HepG2 (cell line): Measurements from ENCODE around the gene RAB15. TPM values are rescaled to one million over a fixed set of nuclear protein-coding genes. Genes with fewer than 3 reads are reported as not detected.

Source experiments
- ATF7-NPFF ChIP-seq: sonication (generic); formaldehyde crosslinking; IDR thresholded peaks from 2 replicates; pipeline ENCODE4 v1.8.1; 2023; ENCODE audit warnings: mild to moderate bottlenecking, low read depth, missing genetic modification reagents, moderate library complexity
- CBX1 ChIP-seq: IDR thresholded peaks from one replicate; pipeline ENCODE4 v1.6.1; 2016; ENCODE audit warnings: antibody characterized with exemption, low read depth
- CCAR2 ChIP-seq: fragments of 200-400 bp; formaldehyde crosslinking; optimal IDR thresholded peaks from 2 replicates; pipeline ENCODE3; 2018; ENCODE audit warnings: low read depth, mild to moderate bottlenecking, low read length, moderate library complexity
- CENPX ChIP-seq: sonication (generic); formaldehyde crosslinking; IDR thresholded peaks from 2 replicates; pipeline ENCODE4 v1.9.0; 2021; ENCODE audit warnings: mild to moderate bottlenecking, missing genetic modification reagents, moderate library complexity
- DMAP1 ChIP-seq: IDR thresholded peaks from 2 replicates; pipeline ENCODE4 v1.6.1; 2016
- LCORL ChIP-seq, 2 experiments: fragments of 450-650 bp in 1 of 2; sonication (generic) in 1 of 2; formaldehyde crosslinking in 1 of 2; IDR thresholded peaks; 2 replicates each; pipeline versions ENCODE4 v1.5.0 to v1.6.1; 2017 to 2020; ENCODE audit warnings: antibody characterized with exemption in 1 of 2, missing genetic modification reagents in 1 of 2
- NFKB2 ChIP-seq: sonication (generic); formaldehyde crosslinking; IDR thresholded peaks from 2 replicates; pipeline ENCODE4 v1.4.0; 2020; ENCODE audit warnings: missing genetic modification reagents, borderline replicate concordance
- NFYC ChIP-seq: IDR thresholded peaks from 2 replicates; pipeline ENCODE4 v1.6.1; 2016; ENCODE audit warnings: missing genetic modification reagents, missing compliant biosample characterization
- POGK ChIP-seq: sonication (generic); formaldehyde crosslinking; conservative IDR thresholded peaks from 2 replicates; pipeline ENCODE4 v1.8.0; 2022; ENCODE audit warnings: mild to moderate bottlenecking, moderate library complexity, missing genetic modification reagents
- SSRP1 ChIP-seq: IDR thresholded peaks from 2 replicates; pipeline ENCODE4 v1.6.1; 2016; ENCODE audit warnings: control low read depth
- TBX3 ChIP-seq: fragments of 450-650 bp; IDR thresholded peaks from 2 replicates; pipeline ENCODE4 v1.6.1; 2017; ENCODE audit warnings: antibody characterized with exemption, mild to moderate bottlenecking, inconsistent platforms, borderline replicate concordance
- ZBED4 ChIP-seq: sonication (generic); formaldehyde crosslinking; IDR thresholded peaks from 2 replicates; pipeline ENCODE4 v1.4.0; 2020; ENCODE audit warnings: missing genetic modification reagents, borderline replicate concordance
- ZBTB38 ChIP-seq: sonication (generic); formaldehyde crosslinking; IDR thresholded peaks from 2 replicates; pipeline ENCODE4 v1.5.1; 2020; ENCODE audit warnings: mild to moderate bottlenecking, missing genetic modification reagents
- ZKSCAN1 ChIP-seq: fragments of 150-350 bp; IDR thresholded peaks from 2 replicates; pipeline ENCODE4 v1.6.1; 2014; ENCODE audit warnings: low read length
- ZKSCAN5 ChIP-seq: sonication (generic); formaldehyde crosslinking; IDR thresholded peaks from 2 replicates; pipeline ENCODE4 v1.5.1; 2020; ENCODE audit warnings: mild to moderate bottlenecking, missing genetic modification reagents
- ZNF232 ChIP-seq: sonication (generic); formaldehyde crosslinking; IDR thresholded peaks from 2 replicates; pipeline ENCODE4 v1.4.0; 2020; ENCODE audit warnings: missing genetic modification reagents, borderline replicate concordance
- ZNF546 ChIP-seq: sonication (generic); formaldehyde crosslinking; conservative IDR thresholded peaks from 2 replicates; pipeline ENCODE4 v1.8.1; 2023; ENCODE audit warnings: mild to moderate bottlenecking, missing genetic modification reagents
- ZNF607 ChIP-seq: sonication (generic); formaldehyde crosslinking; IDR thresholded peaks from 2 replicates; pipeline ENCODE4 v1.5.1; 2020; ENCODE audit warnings: missing genetic modification reagents, mild to moderate bottlenecking, borderline replicate concordance
- ZNF777 ChIP-seq: sonication (generic); formaldehyde crosslinking; IDR thresholded peaks from 2 replicates; pipeline ENCODE4 v1.4.0; 2020; ENCODE audit warnings: missing genetic modification reagents
- polyA plus RNA-seq, 8 experiments: library from polyadenylated mRNA; depleted of rRNA in 3 of 8; stranded (reverse) in 7 of 8; unstranded in 1 of 8; fragments of >200 nt; fragmentation: Illumina TruSeq in 4 of 8; extraction: Trizol in 4 of 8; gene quantifications; 2 replicates each; pipeline versions ENCODE4 v1.2.1 to v1.2.3, GENCODE V29; 2011 to 2016; ENCODE audit warnings: low read depth in 4 of 8, missing spikeins in 1 of 8, mixed read lengths in 1 of 8; ENCODE audit not compliant: insufficient read depth in 1 of 8
- total RNA-seq, 5 experiments: library from RNA; depleted of rRNA; stranded (reverse); fragments of >200 nt; fragmentation: Illumina TruSeq; extraction: Trizol; gene quantifications; 2 replicates each; pipeline ENCODE4 v1.2.3, GENCODE V29; 2016; ENCODE audit warnings: low read depth in 1 of 5
- TF ChIP-seq, protein P1 (sequence below): sonication (generic); formaldehyde crosslinking; IDR thresholded peaks from 2 replicates; pipeline ENCODE4 v1.5.0; 2020; ENCODE audit warnings: mild to moderate bottlenecking, missing genetic modification reagents
- TF ChIP-seq, protein P2 (sequence below): sonication (generic); formaldehyde crosslinking; IDR thresholded peaks from 2 replicates; pipeline ENCODE4 v1.8.0; 2022; ENCODE audit warnings: mild to moderate bottlenecking, missing genetic modification reagents, moderate library complexity

Gene RAB15
- total and polyA plus RNA-seq, 2 of the 13 experiments (the other 11 are each of a cell fraction or from before 2014, with no cell fraction given) = 7.4 to 18.5 TPM

DNA sequence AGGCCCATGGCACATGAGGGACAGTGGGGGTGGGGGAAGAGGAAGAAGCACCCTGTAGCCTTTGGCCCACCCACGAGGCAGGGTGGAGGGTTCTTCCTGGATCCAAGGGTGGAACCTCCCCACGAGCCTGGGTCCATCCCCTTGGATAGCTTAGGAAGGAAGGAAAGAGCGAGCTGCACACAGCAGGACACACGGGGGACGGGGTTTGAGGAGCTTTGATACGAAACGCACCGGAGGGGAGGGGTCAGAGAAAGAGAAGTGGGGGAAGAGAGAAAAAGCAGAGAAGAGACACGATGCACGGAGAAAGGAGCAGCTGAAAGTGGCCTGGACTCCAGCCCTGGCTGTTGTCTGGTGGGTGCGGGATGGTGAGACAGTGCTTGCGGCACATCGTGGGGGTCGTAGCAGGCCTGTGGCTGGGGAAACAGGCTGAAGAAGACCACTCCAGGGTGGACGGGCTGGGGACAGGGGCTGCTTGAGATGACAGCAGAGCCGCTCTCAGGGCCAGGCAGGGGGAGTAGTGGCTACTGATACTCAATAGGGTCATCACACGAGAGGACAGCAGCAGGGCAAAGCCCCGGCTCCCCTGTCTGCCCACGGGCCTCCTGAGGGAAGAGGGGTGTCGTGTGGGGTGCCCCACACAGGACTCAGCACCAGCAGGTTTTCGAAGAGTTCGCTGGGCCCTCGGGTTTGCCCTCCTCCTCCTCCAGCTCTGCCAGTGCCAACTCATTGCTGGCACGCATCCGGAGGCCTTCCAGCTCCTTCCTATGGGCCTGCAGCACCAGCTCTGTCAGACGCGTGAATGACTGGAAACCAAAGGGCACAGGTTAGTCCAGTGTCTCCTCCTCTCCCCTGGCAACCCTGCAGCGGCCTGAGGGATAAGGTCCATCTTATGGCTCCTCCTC, 24.2 kb downstream of the RAB15 start (continued):
- TF ChIP-seq POGK (CRISPR knock-in tag) (no peak), ZBTB38 (CRISPR knock-in tag) (no peak; the same call in 1 of the 2 replicates), CCAR2 (no peak), ZNF546 (CRISPR knock-in tag) (no peak), ZKSCAN1 (no peak), CBX1 (no peak), TBX3 (no peak), ZNF607 (CRISPR knock-in tag) (no peak), NFKB2 (CRISPR knock-in tag) (no peak; the same call in 1 of the 2 replicates), ZBED4 (no peak), ATF7-NPFF (CRISPR knock-in tag) (no peak), CENPX (CRISPR knock-in tag) (no peak), ZKSCAN5 (CRISPR knock-in tag) (0 out of 2 replicates have a peak, but pooled peaks have one; percentile 52), SSRP1 (CRISPR knock-in tag) (no peak), DMAP1 (0 out of 2 replicates have a peak, but pooled peaks have one; percentile 54), ZNF777 (CRISPR knock-in tag) (no peak), LCORL (IDR thresholded peaks at IDR 0.05) (no peak), LCORL (CRISPR knock-in tag; IDR thresholded peaks at IDR 0.05) (no peak), NFYC (CRISPR knock-in tag) (no peak), ZNF232 (CRISPR knock-in tag) (no peak)
- TF ChIP-seq, protein P1, sequence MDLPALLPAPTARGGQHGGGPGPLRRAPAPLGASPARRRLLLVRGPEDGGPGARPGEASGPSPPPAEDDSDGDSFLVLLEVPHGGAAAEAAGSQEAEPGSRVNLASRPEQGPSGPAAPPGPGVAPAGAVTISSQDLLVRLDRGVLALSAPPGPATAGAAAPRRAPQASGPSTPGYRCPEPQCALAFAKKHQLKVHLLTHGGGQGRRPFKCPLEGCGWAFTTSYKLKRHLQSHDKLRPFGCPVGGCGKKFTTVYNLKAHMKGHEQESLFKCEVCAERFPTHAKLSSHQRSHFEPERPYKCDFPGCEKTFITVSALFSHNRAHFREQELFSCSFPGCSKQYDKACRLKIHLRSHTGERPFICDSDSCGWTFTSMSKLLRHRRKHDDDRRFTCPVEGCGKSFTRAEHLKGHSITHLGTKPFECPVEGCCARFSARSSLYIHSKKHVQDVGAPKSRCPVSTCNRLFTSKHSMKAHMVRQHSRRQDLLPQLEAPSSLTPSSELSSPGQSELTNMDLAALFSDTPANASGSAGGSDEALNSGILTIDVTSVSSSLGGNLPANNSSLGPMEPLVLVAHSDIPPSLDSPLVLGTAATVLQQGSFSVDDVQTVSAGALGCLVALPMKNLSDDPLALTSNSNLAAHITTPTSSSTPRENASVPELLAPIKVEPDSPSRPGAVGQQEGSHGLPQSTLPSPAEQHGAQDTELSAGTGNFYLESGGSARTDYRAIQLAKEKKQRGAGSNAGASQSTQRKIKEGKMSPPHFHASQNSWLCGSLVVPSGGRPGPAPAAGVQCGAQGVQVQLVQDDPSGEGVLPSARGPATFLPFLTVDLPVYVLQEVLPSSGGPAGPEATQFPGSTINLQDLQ = no peak
- TF ChIP-seq, protein P2, sequence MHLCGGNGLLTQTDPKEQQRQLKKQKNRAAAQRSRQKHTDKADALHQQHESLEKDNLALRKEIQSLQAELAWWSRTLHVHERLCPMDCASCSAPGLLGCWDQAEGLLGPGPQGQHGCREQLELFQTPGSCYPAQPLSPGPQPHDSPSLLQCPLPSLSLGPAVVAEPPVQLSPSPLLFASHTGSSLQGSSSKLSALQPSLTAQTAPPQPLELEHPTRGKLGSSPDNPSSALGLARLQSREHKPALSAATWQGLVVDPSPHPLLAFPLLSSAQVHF (CRISPR knock-in tag) = no peak
